GM23338 (cell line): Measurements from ENCODE around the gene TAS2R41. TPM values are rescaled to one million over a fixed set of nuclear protein-coding genes. Genes with fewer than 3 reads are reported as not detected.

ENCODE experiments used
- ATAC-seq: fragments of 200-7000 bp; cut with Tn5 transposase; 3 replicates; pipeline ENCODE4 v1.9.1; 2020
- DNase-seq: peaks from one replicate; pipeline ENCODE4 v3.0.0-alpha.2; 2015; ENCODE audit warnings: low spot score
- H2AFZ ChIP-seq: fragments of 200-600 bp; sonication (generic); 2 replicates; pipeline ENCODE4 v1.8.0; 2016; ENCODE audit warnings: antibody characterized with exemption, mild to moderate bottlenecking, moderate library complexity
- H3F3A ChIP-seq: fragments of 200-600 bp; sonication (generic); replicated peaks from 2 replicates; pipeline ENCODE4 v1.8.0; 2017; ENCODE audit warnings: antibody characterized with exemption, mixed run types, low read depth
- H3K27ac ChIP-seq: fragments of 200-600 bp; sonication (generic); 2 replicates; pipeline ENCODE4 v1.6.1; 2016; ENCODE audit warnings: low read depth
- H3K27me3 ChIP-seq: fragments of 200-600 bp; sonication (generic); 2 replicates; pipeline ENCODE4 v1.8.0; 2016; ENCODE audit warnings: mild to moderate bottlenecking, mixed run types, moderate library complexity; ENCODE audit not compliant: insufficient read depth
- H3K36me3 ChIP-seq: fragments of 200-600 bp; sonication (generic); 2 replicates; pipeline ENCODE4 v1.8.0; 2016; ENCODE audit warnings: mild to moderate bottlenecking; ENCODE audit not compliant: insufficient read depth
- H3K4me1 ChIP-seq: fragments of 200-600 bp; sonication (generic); 2 replicates; pipeline ENCODE4 v1.8.0; 2016; ENCODE audit warnings: mild to moderate bottlenecking, moderate library complexity; ENCODE audit not compliant: insufficient read depth
- H3K4me2 ChIP-seq: fragments of 200-600 bp; sonication (generic); 2 replicates; pipeline ENCODE4 v1.7.1; 2017; ENCODE audit warnings: mixed run types
- H3K4me3 ChIP-seq: fragments of 200-600 bp; sonication (generic); 2 replicates; pipeline ENCODE4 v1.6.1; 2016; ENCODE audit warnings: mixed run types
- H3K79me2 ChIP-seq: fragments of 200-600 bp; sonication (generic); replicated peaks from 2 replicates; pipeline ENCODE4 v1.8.0; 2017; ENCODE audit warnings: mild to moderate bottlenecking; ENCODE audit not compliant: insufficient read depth
- H3K9me2 ChIP-seq: fragments of 200-600 bp; sonication (generic); 2 replicates; pipeline ENCODE4 v1.8.0; 2017; ENCODE audit not compliant: insufficient read depth
- H4K20me1 ChIP-seq: fragments of 200-600 bp; sonication (generic); replicated peaks from 2 replicates; pipeline ENCODE4 v1.8.0; 2017; ENCODE audit warnings: mild to moderate bottlenecking; ENCODE audit not compliant: insufficient read depth
- H3K27ac Mint-ChIP-seq: 2 replicates; pipeline ENCODE4 v1.8.0; 2020; ENCODE audit warnings: inconsistent platforms, mild to moderate bottlenecking, moderate library complexity, mixed read lengths
- H3K27me3 Mint-ChIP-seq: 3 replicates; pipeline ENCODE4 v1.8.0; 2022; ENCODE audit warnings: low read depth, mild to moderate bottlenecking, moderate library complexity, mixed read lengths, inconsistent platforms; ENCODE audit not compliant: insufficient read depth, poor library complexity
- H3K36me3 Mint-ChIP-seq: 3 replicates; pipeline ENCODE4 v1.8.0; 2021; ENCODE audit warnings: low read depth, mild to moderate bottlenecking, inconsistent platforms, moderate library complexity, mixed read lengths
- H3K4me1 Mint-ChIP-seq: 3 replicates; pipeline ENCODE4 v1.8.0; 2020; ENCODE audit warnings: mild to moderate bottlenecking, inconsistent platforms, mixed read lengths
- H3K4me3 Mint-ChIP-seq: 3 replicates; pipeline ENCODE4 v1.8.0; 2021; ENCODE audit warnings: moderate library complexity, mild to moderate bottlenecking, inconsistent platforms, mixed read lengths
- H3K9me3 Mint-ChIP-seq: 3 replicates; pipeline ENCODE4 v1.8.0; 2020; ENCODE audit warnings: moderate library complexity, mild to moderate bottlenecking, inconsistent platforms, mixed read lengths
- CREB1 ChIP-seq: fragments of 250-450 bp; sonication (Bioruptor Pico); IDR thresholded peaks from 2 replicates; pipeline ENCODE4 v1.5.0; 2020; ENCODE audit warnings: low read depth, mild to moderate bottlenecking, moderate library complexity
- CTCF ChIP-seq, 2 experiments: fragments of 200-600 bp in 1 of 2; sonication (generic) in 1 of 2; conservative IDR thresholded peaks; 2 replicates each; pipeline versions ENCODE4 v1.5.1 to v1.6.1; 2016 to 2017; ENCODE audit warnings: antibody characterized with exemption in 2 of 2, low read depth in 2 of 2, mild to moderate bottlenecking in 2 of 2, moderate library complexity in 1 of 2
- ETS1 ChIP-seq: IDR thresholded peaks from 2 replicates; pipeline ENCODE4 v1.6.1; 2016; ENCODE audit warnings: antibody characterized with exemption
- EZH2 ChIP-seq: fragments of 200-600 bp; sonication (generic); IDR thresholded peaks from one replicate; pipeline ENCODE4 v1.8.0; 2017; ENCODE audit warnings: antibody characterized with exemption, mild to moderate bottlenecking, low read depth; ENCODE audit not compliant: unreplicated experiment
- EZH2phosphoT487 ChIP-seq: fragments of 200-600 bp; sonication (generic); IDR thresholded peaks from one replicate; pipeline ENCODE4 v1.8.1; 2018; ENCODE audit warnings: antibody characterized with exemption; ENCODE audit not compliant: unreplicated experiment
- JUNB ChIP-seq: IDR thresholded peaks from one replicate; pipeline ENCODE4 v1.6.1; 2016; ENCODE audit warnings: antibody characterized with exemption; ENCODE audit not compliant: unreplicated experiment
- NANOG ChIP-seq: IDR thresholded peaks from 2 replicates; pipeline ENCODE4 v1.6.1; 2016; ENCODE audit warnings: antibody characterized with exemption, borderline replicate concordance
- POLR2AphosphoS5 ChIP-seq: IDR thresholded peaks from 2 replicates; pipeline ENCODE4 v1.6.1; 2016; ENCODE audit warnings: antibody characterized with exemption, low read depth
- STAT1 ChIP-seq: IDR thresholded peaks from one replicate; pipeline ENCODE4 v1.6.1; 2016; ENCODE audit warnings: antibody characterized with exemption; ENCODE audit not compliant: unreplicated experiment
- ZNF114 ChIP-seq: fragments of 250-450 bp; sonication (Bioruptor Pico); IDR thresholded peaks from 2 replicates; pipeline ENCODE4 v1.5.0; 2020; ENCODE audit warnings: mild to moderate bottlenecking, moderate library complexity
- ZNF331 ChIP-seq: fragments of 250-450 bp; sonication (Bioruptor Pico); IDR thresholded peaks from 2 replicates; pipeline ENCODE4 v1.5.0; 2020; ENCODE audit warnings: low read depth, mild to moderate bottlenecking, moderate library complexity
- ZNF462 ChIP-seq: fragments of 250-450 bp; sonication (Bioruptor Pico); IDR thresholded peaks from 2 replicates; pipeline ENCODE4 v1.5.0; 2020; ENCODE audit warnings: mild to moderate bottlenecking, moderate library complexity
- polyA plus RNA-seq: library from polyadenylated mRNA; unstranded; fragments of >200 nt; fragmentation: Nextera tagmentation; extraction: Ambion mirVana; gene quantifications from 2 replicates; pipeline ENCODE4 v1.2.1, GENCODE V29; 2016
- total RNA-seq: library from RNA; depleted of rRNA; stranded (reverse); fragments of >200 nt; shearing (Covaris generic); gene quantifications from 2 replicates; pipeline ENCODE4 v1.2.3, GENCODE V29; 2014
- TF ChIP-seq, protein P1 (sequence below): IDR thresholded peaks from one replicate; pipeline ENCODE4 v1.6.1; 2018; ENCODE audit warnings: antibody characterized with exemption; ENCODE audit not compliant: unreplicated experiment

Gene TAS2R41
- total and polyA plus RNA-seq, 2 experiments from 2014 or later: 1.2 TPM; not detected in 1

GRCh38 chr7:143519411-143520131 is 41.9 kb downstream of the TAS2R41 start:
- Histone ChIP-seq H3K27ac (no peak overlapping the region), H3K4me2 (no peak overlapping the region), H3K9me2 (no peaks in the 10 kb centered on the region), H3K27me3 (no peaks in the 10 kb centered on the region), H3F3A (no peaks in the 10 kb centered on the region), H4K20me1 (no peaks in the 10 kb centered on the region), H3K79me2 (no peaks in the 10 kb centered on the region), H3K36me3 (no peaks in the 10 kb centered on the region), H3K4me1 (peaks cover 6% of the 10 kb centered on the region; the same call in 1 of the 2 replicates), H3K4me3 (no peak overlapping the region), H2AFZ (no peak overlapping the region)
- Mint-ChIP-seq H3K36me3 (no peaks in the 10 kb centered on the region), H3K9me3 (no peaks in the 10 kb centered on the region), H3K27me3 (no peaks in the 10 kb centered on the region), H3K4me3 (no peak overlapping the region), H3K27ac (no peak overlapping the region), H3K4me1 (peaks cover 19% of the 10 kb centered on the region)
- TF ChIP-seq JUNB (no peak), CREB1 (CRISPR knock-in tag) (no peak), EZH2phosphoT487 (no peak), POLR2AphosphoS5 (no peak), CTCF (conservative IDR thresholded peaks at IDR 0.05; ENCODE audit: low read depth in 2 of 2) (no peak), EZH2 (no peak), STAT1 (no peak), ZNF114 (no peak), ZNF462 (no peak), ETS1 (no peak), NANOG (no peak), ZNF331 (no peak)
- TF ChIP-seq, protein P1, sequence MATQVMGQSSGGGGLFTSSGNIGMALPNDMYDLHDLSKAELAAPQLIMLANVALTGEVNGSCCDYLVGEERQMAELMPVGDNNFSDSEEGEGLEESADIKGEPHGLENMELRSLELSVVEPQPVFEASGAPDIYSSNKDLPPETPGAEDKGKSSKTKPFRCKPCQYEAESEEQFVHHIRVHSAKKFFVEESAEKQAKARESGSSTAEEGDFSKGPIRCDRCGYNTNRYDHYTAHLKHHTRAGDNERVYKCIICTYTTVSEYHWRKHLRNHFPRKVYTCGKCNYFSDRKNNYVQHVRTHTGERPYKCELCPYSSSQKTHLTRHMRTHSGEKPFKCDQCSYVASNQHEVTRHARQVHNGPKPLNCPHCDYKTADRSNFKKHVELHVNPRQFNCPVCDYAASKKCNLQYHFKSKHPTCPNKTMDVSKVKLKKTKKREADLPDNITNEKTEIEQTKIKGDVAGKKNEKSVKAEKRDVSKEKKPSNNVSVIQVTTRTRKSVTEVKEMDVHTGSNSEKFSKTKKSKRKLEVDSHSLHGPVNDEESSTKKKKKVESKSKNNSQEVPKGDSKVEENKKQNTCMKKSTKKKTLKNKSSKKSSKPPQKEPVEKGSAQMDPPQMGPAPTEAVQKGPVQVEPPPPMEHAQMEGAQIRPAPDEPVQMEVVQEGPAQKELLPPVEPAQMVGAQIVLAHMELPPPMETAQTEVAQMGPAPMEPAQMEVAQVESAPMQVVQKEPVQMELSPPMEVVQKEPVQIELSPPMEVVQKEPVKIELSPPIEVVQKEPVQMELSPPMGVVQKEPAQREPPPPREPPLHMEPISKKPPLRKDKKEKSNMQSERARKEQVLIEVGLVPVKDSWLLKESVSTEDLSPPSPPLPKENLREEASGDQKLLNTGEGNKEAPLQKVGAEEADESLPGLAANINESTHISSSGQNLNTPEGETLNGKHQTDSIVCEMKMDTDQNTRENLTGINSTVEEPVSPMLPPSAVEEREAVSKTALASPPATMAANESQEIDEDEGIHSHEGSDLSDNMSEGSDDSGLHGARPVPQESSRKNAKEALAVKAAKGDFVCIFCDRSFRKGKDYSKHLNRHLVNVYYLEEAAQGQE: no peak
- ATAC-seq: no peak
- no peak for DNase-seq
